Trophoblast cell (in vitro differentiated cells and primary cell): Measurements from ENCODE around the gene PREX1.

Experiments used
- DNase-seq, 2 donors: peaks; one replicate each; pipeline ENCODE4 v3.0.0-alpha.2; 2016
- H2AFZ ChIP-seq: 2 replicates; pipeline ENCODE4 v1.6.1; 2013; ENCODE audit warnings: low read length, moderate library complexity, mild to moderate bottlenecking; ENCODE audit not compliant: insufficient read depth, poor library complexity
- H2AK5ac ChIP-seq: 2 replicates; pipeline ENCODE4 v1.6.1; 2013; ENCODE audit warnings: mild to moderate bottlenecking, low read length
- H2BK120ac ChIP-seq: 2 replicates; pipeline ENCODE4 v1.6.1; 2013; ENCODE audit warnings: low read length, mild to moderate bottlenecking, moderate library complexity; ENCODE audit not compliant: insufficient read depth, poor library complexity
- H2BK12ac ChIP-seq: 2 replicates; pipeline ENCODE4 v1.6.1; 2013; ENCODE audit warnings: mild to moderate bottlenecking, low read length, moderate library complexity
- H2BK5ac ChIP-seq: 2 replicates; pipeline ENCODE4 v1.6.1; 2013; ENCODE audit warnings: low read length, low read depth, moderate library complexity, mild to moderate bottlenecking; ENCODE audit not compliant: poor library complexity
- H3K14ac ChIP-seq: 2 replicates; pipeline ENCODE4 v1.6.1; 2013; ENCODE audit warnings: mild to moderate bottlenecking, low read length
- H3K18ac ChIP-seq: 2 replicates; pipeline ENCODE4 v1.6.1; 2013; ENCODE audit warnings: mild to moderate bottlenecking, low read length
- H3K23ac ChIP-seq: 2 replicates; pipeline ENCODE4 v1.6.1; 2013; ENCODE audit warnings: low read length
- H3K27ac ChIP-seq: 2 replicates; pipeline ENCODE4 v1.5.1; 2013; ENCODE audit warnings: low read depth, mild to moderate bottlenecking, inconsistent platforms, low read length, moderate library complexity
- H3K27me3 ChIP-seq: 2 replicates; pipeline ENCODE4 v1.6.1; 2013; ENCODE audit warnings: inconsistent platforms, mild to moderate bottlenecking, low read length, moderate library complexity; ENCODE audit not compliant: insufficient read depth
- H3K36me3 ChIP-seq, 2 experiments: 1 replicate in 1 of 2; 2 replicates in 1 of 2; pipeline ENCODE4 v1.6.1; 2013; ENCODE audit warnings: low read length in 2 of 2, mild to moderate bottlenecking in 2 of 2, moderate library complexity in 1 of 2; ENCODE audit not compliant: insufficient read depth in 2 of 2, control insufficient read depth in 1 of 2
- H3K4ac ChIP-seq: 2 replicates; pipeline ENCODE4 v1.6.1; 2013; ENCODE audit warnings: low read depth, mild to moderate bottlenecking, low read length, moderate library complexity
- H3K4me1 ChIP-seq, 2 experiments: 1 replicate in 1 of 2; 2 replicates in 1 of 2; pipeline ENCODE4 v1.6.1; 2013; ENCODE audit warnings: low read length in 2 of 2, mild to moderate bottlenecking in 2 of 2, moderate library complexity in 1 of 2; ENCODE audit not compliant: insufficient read depth in 2 of 2, control insufficient read depth in 1 of 2
- H3K4me2 ChIP-seq: 2 replicates; pipeline ENCODE4 v1.6.1; 2013; ENCODE audit warnings: inconsistent platforms, mild to moderate bottlenecking, low read length, moderate library complexity
- H3K4me3 ChIP-seq: 2 replicates; pipeline ENCODE4 v1.5.1; 2013; ENCODE audit warnings: mild to moderate bottlenecking, low read depth, low read length, inconsistent platforms
- H3K79me1 ChIP-seq: one replicate; pipeline ENCODE4 v1.6.1; 2013; ENCODE audit warnings: low read length
- H3K79me2 ChIP-seq: 2 replicates; pipeline ENCODE4 v1.6.1; 2013; ENCODE audit warnings: low read length, mild to moderate bottlenecking; ENCODE audit not compliant: control insufficient read depth, insufficient read depth, poor library complexity
- H3K9ac ChIP-seq: 2 replicates; pipeline ENCODE4 v1.6.1; 2013; ENCODE audit warnings: mild to moderate bottlenecking, low read length
- H3K9me3 ChIP-seq: 2 replicates; pipeline ENCODE4 v1.6.1; 2013; ENCODE audit warnings: low read depth, mild to moderate bottlenecking, control low read depth, inconsistent platforms, low read length; ENCODE audit not compliant: insufficient read depth
- H4K12ac ChIP-seq: 2 replicates; pipeline ENCODE4 v1.6.1; 2013; ENCODE audit warnings: low read depth, mild to moderate bottlenecking, low read length, moderate library complexity
- H4K8ac ChIP-seq: 2 replicates; pipeline ENCODE4 v1.6.1; 2013; ENCODE audit warnings: low read depth, mild to moderate bottlenecking, low read length, moderate library complexity
- H4K91ac ChIP-seq: one replicate; pipeline ENCODE4 v1.6.1; 2013; ENCODE audit warnings: low read depth, mild to moderate bottlenecking, low read length, moderate library complexity
- WGBS: extraction: QIAGEN DNeasy Blood & Tissue Kit; methylation state at CpG from one replicate; pipeline ENCODE4 v1.1.7; 2013; ENCODE audit warnings: missing lambda C conversion rate; ENCODE audit not compliant: insufficient read length, insufficient coverage; ENCODE audit errors: extremely low coverage; 5-methylcytosine and 5-hydroxymethylcytosine counted together

Gene PREX1

DNA sequence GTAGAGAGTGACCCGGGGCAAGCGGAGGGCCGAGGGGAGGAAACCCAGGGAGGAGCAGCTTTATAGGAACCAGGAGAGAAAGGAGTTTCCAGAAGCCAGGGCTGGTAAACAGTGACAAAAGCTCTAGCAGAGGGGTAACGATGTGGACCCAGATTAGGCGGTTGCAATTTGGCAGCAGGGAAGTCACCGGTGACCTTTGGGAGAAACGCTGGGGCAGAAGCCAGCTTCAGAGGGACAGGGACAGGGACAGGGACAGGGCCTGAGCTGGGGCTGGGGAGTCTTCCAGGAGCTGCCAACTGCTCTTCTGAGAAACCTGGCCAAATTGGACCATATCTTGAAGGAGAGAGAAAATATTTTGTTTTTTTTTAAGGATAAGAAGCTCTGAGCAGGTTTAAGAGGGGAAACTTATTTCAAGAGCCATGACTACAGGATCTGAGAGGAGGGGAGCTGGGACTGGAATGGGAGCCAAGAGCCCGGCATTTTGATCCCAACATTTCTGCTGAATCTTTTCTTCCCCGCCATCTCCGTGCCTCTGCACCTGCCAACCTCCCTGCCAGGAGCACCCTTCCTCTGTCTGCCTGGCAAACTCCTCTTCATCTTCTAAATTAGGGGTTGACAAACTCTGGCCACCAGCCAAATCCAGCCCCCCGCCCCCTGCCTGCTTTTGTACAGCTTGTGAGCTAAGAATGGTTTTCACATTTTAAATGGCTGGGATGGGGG is 22.6 kb upstream of the PREX1 start:
- no peak overlapping the region for H3K4me3 ChIP-seq
- no peak overlapping the region for H4K8ac ChIP-seq
- H4K12ac ChIP-seq, result no peak overlapping the region
- H4K91ac ChIP-seq, result no peak overlapping the region
- no peaks in the 10 kb centered on the region for H3K36me3 ChIP-seq
- H3K79me1 ChIP-seq, result no peaks in the 10 kb centered on the region
- no peak overlapping the region for H3K27ac ChIP-seq
- no peak overlapping the region for H3K9ac ChIP-seq
- peaks cover 0 to 2% of the 10 kb centered on the region in 2 experiments for H3K4me1 ChIP-seq
- no peak overlapping the region for H3K4me2 ChIP-seq
- no peak overlapping the region for H2BK12ac ChIP-seq
- no peak overlapping the region for H3K18ac ChIP-seq
- H3K4ac ChIP-seq, result no peak overlapping the region
- WGBS, result no CpG with 5 or more reads among the region's 11 CpGs
- H2AFZ ChIP-seq, result no peak overlapping the region
- H3K9me3 ChIP-seq, result no peaks in the 10 kb centered on the region
- H3K27me3 ChIP-seq, result no peaks in the 10 kb centered on the region
- no peak overlapping the region for H3K23ac ChIP-seq
- no peak for DNase-seq
- H3K79me2 ChIP-seq, result no peaks in the 10 kb centered on the region
- H3K14ac ChIP-seq, result no peak overlapping the region
- no peak overlapping the region for H2AK5ac ChIP-seq
- H2BK120ac ChIP-seq, result no peak overlapping the region
- no peak overlapping the region for H2BK5ac ChIP-seq

DNA sequence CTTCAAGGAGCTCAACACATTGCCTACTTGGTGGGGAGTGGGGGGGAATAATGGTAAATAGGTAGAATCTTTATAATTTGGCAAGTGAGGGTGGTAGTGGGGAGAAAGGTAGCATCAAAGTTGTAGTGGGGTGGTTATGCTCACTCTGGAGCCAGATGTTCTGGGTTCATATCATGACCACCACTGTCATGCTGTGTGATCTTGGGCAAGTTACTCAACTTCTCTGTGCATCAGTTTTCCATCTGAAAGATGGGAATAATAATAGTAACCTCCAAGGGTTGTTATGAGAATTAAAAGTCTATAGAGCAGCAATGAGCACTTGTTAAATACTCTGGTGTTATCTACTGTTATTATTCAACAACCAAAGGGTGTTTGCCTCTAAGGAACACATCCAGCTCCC is 22.0 kb upstream of the PREX1 start:
- Histone ChIP-seq H3K4me2 (no peak overlapping the region), H3K36me3 (no peaks in the 10 kb centered on the region), H3K79me2 (no peaks in the 10 kb centered on the region), H4K12ac (no peak overlapping the region), H3K9me3 (no peaks in the 10 kb centered on the region), H3K79me1 (no peaks in the 10 kb centered on the region), H2BK5ac (no peak overlapping the region), H2BK120ac (no peak overlapping the region), H4K8ac (no peak overlapping the region), H3K27me3 (no peaks in the 10 kb centered on the region), H3K23ac (no peak overlapping the region), H2AFZ (no peak overlapping the region), H2AK5ac (no peak overlapping the region), H3K27ac (no peak overlapping the region), H3K4me1 (peaks cover 0 to 2% of the 10 kb centered on the region in 2 experiments), H3K4me3 (no peak overlapping the region), H3K14ac (no peak overlapping the region), H3K18ac (no peak overlapping the region), H2BK12ac (no peak overlapping the region), H3K9ac (no peak overlapping the region), H4K91ac (no peak overlapping the region), H3K4ac (no peak overlapping the region)
- no peak for DNase-seq

DNA sequence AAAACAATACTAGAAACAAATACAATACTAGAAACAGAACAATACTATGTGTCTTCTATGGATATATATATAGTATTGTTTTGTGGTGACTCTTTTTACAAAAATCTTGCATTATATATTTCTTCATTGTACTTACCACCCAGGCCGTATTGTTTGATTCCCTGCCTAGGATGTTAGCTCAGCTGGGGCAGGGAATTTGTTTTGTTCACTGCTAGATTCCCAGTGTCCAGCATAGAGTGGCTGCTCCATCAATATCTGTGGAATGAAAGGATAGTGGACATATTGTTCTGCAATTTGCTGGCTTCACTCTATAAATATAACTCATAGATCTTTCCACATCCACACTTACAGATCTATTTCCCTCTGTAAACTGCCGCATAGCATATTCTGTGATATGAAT is 21.5 kb upstream of the PREX1 start:
- no peak overlapping the region for H2AK5ac ChIP-seq
- no peaks in the 10 kb centered on the region for H3K36me3 ChIP-seq
- no peak overlapping the region for H3K4me3 ChIP-seq
- WGBS, result no CpG with 5 or more reads among the region's 2 CpGs
- no peak overlapping the region for H3K4ac ChIP-seq
- H3K4me1 ChIP-seq, result peaks cover 0 to 2% of the 10 kb centered on the region in 2 experiments
- H4K12ac ChIP-seq, result no peak overlapping the region
- no peak overlapping the region for H3K27ac ChIP-seq
- no peak overlapping the region for H2BK12ac ChIP-seq
- H3K79me1 ChIP-seq, result no peaks in the 10 kb centered on the region
- no peaks in the 10 kb centered on the region for H3K9me3 ChIP-seq
- no peak overlapping the region for H3K14ac ChIP-seq
- no peak overlapping the region for H2AFZ ChIP-seq
- H3K79me2 ChIP-seq, result no peaks in the 10 kb centered on the region
- H3K4me2 ChIP-seq, result no peak overlapping the region
- H4K91ac ChIP-seq, result no peak overlapping the region
- no peak for DNase-seq
- no peak overlapping the region for H2BK120ac ChIP-seq
- no peak overlapping the region for H2BK5ac ChIP-seq
- no peak overlapping the region for H3K18ac ChIP-seq
- no peaks in the 10 kb centered on the region for H3K27me3 ChIP-seq
- no peak overlapping the region for H3K23ac ChIP-seq
- no peak overlapping the region for H3K9ac ChIP-seq
- no peak overlapping the region for H4K8ac ChIP-seq

DNA sequence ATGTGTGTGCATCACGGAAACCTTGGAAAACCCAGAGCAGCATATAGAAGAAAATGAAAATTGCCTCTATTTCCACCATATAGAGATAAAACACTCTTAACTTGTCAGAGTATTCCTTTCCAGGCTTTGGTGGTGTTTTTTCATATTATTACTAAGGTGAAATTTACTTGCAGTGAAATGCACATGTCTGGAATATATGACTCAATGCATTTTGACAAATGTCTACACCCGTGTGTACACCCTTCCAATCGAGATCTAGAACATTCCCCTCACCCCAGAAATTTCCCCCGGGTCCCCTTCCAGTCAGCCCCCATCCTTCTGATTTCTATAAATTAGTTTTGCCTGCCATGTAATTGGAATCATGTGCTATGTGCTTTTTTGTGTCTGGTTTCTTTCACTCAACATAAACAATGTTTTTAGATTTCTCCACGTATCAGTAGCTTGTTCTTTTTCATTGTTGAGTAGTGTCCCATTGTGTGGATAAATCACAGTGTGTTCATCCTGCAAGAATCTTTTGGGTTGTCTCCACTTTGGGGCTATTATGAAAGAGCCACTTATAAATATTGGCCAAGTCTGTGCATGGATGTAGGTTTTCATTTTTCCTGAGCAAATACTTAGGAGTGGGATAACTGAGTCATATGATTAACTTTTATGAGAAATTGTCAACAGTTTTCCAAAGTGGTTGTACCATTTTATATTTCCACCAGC is 19.9 kb upstream of the PREX1 start:
- H3K9me3 ChIP-seq, result no peaks in the 10 kb centered on the region
- H3K4me2 ChIP-seq, result no peak overlapping the region
- no peaks in the 10 kb centered on the region for H3K36me3 ChIP-seq
- no peak overlapping the region for H2BK12ac ChIP-seq
- H3K79me1 ChIP-seq, result no peaks in the 10 kb centered on the region
- no peak overlapping the region for H4K12ac ChIP-seq
- no CpG with 5 or more reads among the region's 5 CpGs for WGBS
- no peak overlapping the region for H2AK5ac ChIP-seq
- no peak overlapping the region for H2BK120ac ChIP-seq
- DNase-seq, result no peak
- no peak overlapping the region for H2BK5ac ChIP-seq
- H3K27ac ChIP-seq, result no peak overlapping the region
- H3K79me2 ChIP-seq, result no peaks in the 10 kb centered on the region
- H4K91ac ChIP-seq, result no peak overlapping the region
- H3K9ac ChIP-seq, result no peak overlapping the region
- H4K8ac ChIP-seq, result no peak overlapping the region
- no peak overlapping the region for H3K4ac ChIP-seq
- no peaks in the 10 kb centered on the region for H3K27me3 ChIP-seq
- peaks cover 0 to 2% of the 10 kb centered on the region in 2 experiments for H3K4me1 ChIP-seq
- H3K23ac ChIP-seq, result no peak overlapping the region
- H3K4me3 ChIP-seq, result no peak overlapping the region
- H3K18ac ChIP-seq, result no peak overlapping the region
- H2AFZ ChIP-seq, result no peak overlapping the region
- no peak overlapping the region for H3K14ac ChIP-seq
